ENCODE data around the gene CBX8. TPM values are rescaled to one million over a fixed set of nuclear protein-coding genes. Genes with fewer than 3 reads are reported as not detected.

CBX8 gene
- total and polyA plus RNA-seq, 7 donors: 0.28 to 5.6 (median 1.8) TPM

GRCh38 chr17:79831265-79832217 is 34.7 kb upstream of the CBX8 start:
- peak overlapping the region in 3 of 4 donors; percentile 18 to 64 (median 51) for H3K27ac ChIP-seq
- peak; percentile 85 for DNase-seq
- WGBS, 2 donors: 27 to 44% methylated on average over 33 of the region's 33 CpGs
- H3K4me1 ChIP-seq: peaks cover 0 to 34% (median 29%) of the 10 kb centered on the region in 4 donors
- TF ChIP-seq CTCF (IDR thresholded peaks at IDR 0.05) (no peak), EP300 (IDR thresholded peaks at IDR 0.05) (no peak), POLR2A (IDR thresholded peaks at IDR 0.05) (no peak), POLR2AphosphoS5 (IDR thresholded peaks at IDR 0.05) (no peak)
- H3K36me3 ChIP-seq: peaks cover 9 to 26% (median 16%) of the 10 kb centered on the region in 4 donors
- peak overlapping the region in 2 of 4 donors; percentile 35 to 38 for H3K4me3 ChIP-seq
- intact Hi-C loops (cut with DNase I): no loop called here
- peaks cover 0 to 40% (median 15%) of the 10 kb centered on the region in 3 donors for H3K27me3 ChIP-seq
- no peaks in the 10 kb centered on the region for H3K9me3 ChIP-seq

GRCh38 chr17:79830763-79831264 is 33.9 kb upstream of the CBX8 start:
- intact Hi-C loops (cut with DNase I): no loop called here
- TF ChIP-seq CTCF (IDR thresholded peaks at IDR 0.05): no peak
- no peak for TF ChIP-seq POLR2AphosphoS5 (IDR thresholded peaks at IDR 0.05)
- TF ChIP-seq POLR2A (IDR thresholded peaks at IDR 0.05): no peak
- no peak for TF ChIP-seq EP300 (IDR thresholded peaks at IDR 0.05)
- Histone ChIP-seq H3K36me3 (peaks cover 9 to 26% (median 16%) of the 10 kb centered on the region in 4 donors), H3K4me3 (no peak overlapping the region), H3K27me3 (peaks cover 0 to 46% (median 15%) of the 10 kb centered on the region in 3 donors), H3K9me3 (no peaks in the 10 kb centered on the region), H3K27ac (no peak overlapping the region), H3K4me1 (peaks cover 0 to 34% (median 25%) of the 10 kb centered on the region in 4 donors)
- 91 to 94% methylated on average over 8 of the region's 8 CpGs for WGBS, 2 donors
- DNase-seq: no peak

- Histone ChIP-seq H3K4me3 (no peak overlapping the region), H3K36me3 (peaks cover 9 to 23% (median 16%) of the 10 kb centered on the region in 4 donors), H3K27me3 (peaks cover 0 to 46% (median 15%) of the 10 kb centered on the region in 3 donors), H3K27ac (no peak overlapping the region), H3K9me3 (no peaks in the 10 kb centered on the region), H3K4me1 (peaks cover 0 to 33% (median 25%) of the 10 kb centered on the region in 4 donors)
- DNase-seq: no peak
- intact Hi-C loops (cut with DNase I): no loop called here
- TF ChIP-seq POLR2AphosphoS5 (IDR thresholded peaks at IDR 0.05): no peak
- TF ChIP-seq CTCF (IDR thresholded peaks at IDR 0.05): no peak
- no peak for TF ChIP-seq POLR2A (IDR thresholded peaks at IDR 0.05)
- TF ChIP-seq EP300 (IDR thresholded peaks at IDR 0.05): no peak
- WGBS, 2 donors: 67 to 78% methylated on average over 8 of the region's 8 CpGs
Measured at GRCh38 chr17:79830303-79830702, 33.4 kb upstream of the CBX8 start.

- H3K4me3 ChIP-seq: no peak overlapping the region
- peaks cover 0 to 33% (median 25%) of the 10 kb centered on the region in 4 donors for H3K4me1 ChIP-seq
- WGBS, 2 donors: 35 to 65% methylated on average over 2 of the region's 2 CpGs
- TF ChIP-seq EP300 (IDR thresholded peaks at IDR 0.05) (no peak), POLR2AphosphoS5 (IDR thresholded peaks at IDR 0.05) (no peak), POLR2A (IDR thresholded peaks at IDR 0.05) (no peak)
- H3K36me3 ChIP-seq: peaks cover 6 to 15% (median 9%) of the 10 kb centered on the region in 4 donors
- intact Hi-C loops (cut with DNase I): no loop called here
- H3K9me3 ChIP-seq: no peaks in the 10 kb centered on the region
- H3K27ac ChIP-seq: no peak overlapping the region
- no peak for DNase-seq
- peaks cover 0 to 42% (median 12%) of the 10 kb centered on the region in 3 donors for H3K27me3 ChIP-seq
Measured at GRCh38 chr17:79829457-79829856, 32.6 kb upstream of the CBX8 start.

DNA sequence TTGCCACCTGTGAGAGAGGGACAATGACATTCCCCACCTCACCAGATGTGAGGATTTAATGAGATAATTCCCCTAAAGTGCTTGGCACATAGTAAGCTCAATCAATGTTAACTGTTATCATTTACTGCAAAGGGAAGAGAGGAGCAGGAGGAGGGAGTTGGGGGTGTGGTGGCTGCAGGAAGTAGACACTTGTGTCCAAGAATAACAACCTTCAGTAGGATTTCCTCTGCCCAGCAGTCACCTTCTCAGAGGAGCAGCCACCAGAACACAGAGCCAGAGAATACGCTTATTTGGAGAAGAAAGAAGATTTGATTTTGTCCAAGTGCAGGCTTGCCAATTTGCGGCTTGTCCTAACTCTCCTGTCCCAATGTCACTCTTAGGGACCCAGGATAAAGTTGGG is 32.1 kb upstream of the CBX8 start:
- Histone ChIP-seq H3K9me3 (no peaks in the 10 kb centered on the region), H3K4me3 (no peak overlapping the region), H3K4me1 (peaks cover 0 to 33% (median 25%) of the 10 kb centered on the region in 4 donors), H3K27ac (no peak overlapping the region), H3K27me3 (peaks cover 0 to 41% (median 8%) of the 10 kb centered on the region in 3 donors), H3K36me3 (peaks cover 3 to 10% (median 5%) of the 10 kb centered on the region in 4 donors)
- TF ChIP-seq CTCF (IDR thresholded peaks at IDR 0.05) (no peak), POLR2AphosphoS5 (IDR thresholded peaks at IDR 0.05) (no peak), POLR2A (IDR thresholded peaks at IDR 0.05) (no peak), EP300 (IDR thresholded peaks at IDR 0.05) (no peak)
- WGBS, 2 donors: 75 to 84% methylated on average over 2 of the region's 2 CpGs
- no peak for DNase-seq
- intact Hi-C loops (cut with DNase I): no loop called here

Data from sigmoid colon (tissue), 7 donors.